ENCODE measurements around the gene EEIG2.

EEIG2 gene

DNA sequence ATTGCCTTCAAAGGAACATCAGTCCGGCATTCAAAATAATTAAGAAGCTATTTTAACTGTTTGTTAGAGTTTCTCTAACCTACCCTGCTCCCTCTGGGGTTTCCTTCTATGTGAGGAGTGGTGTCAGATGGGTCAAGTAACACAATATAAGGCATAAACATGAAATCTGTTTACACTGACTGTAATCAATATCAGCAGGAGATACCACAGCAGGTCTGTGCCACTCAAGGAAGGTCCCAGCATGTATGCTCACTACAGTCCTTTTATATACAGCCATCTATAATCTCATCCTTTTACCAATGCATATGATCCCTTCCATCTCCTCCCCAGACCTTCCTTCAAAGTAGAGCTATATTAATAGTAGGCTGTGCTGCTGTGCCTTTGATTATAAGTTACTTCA, 25.4 kb downstream of the EEIG2 start:
- no peak for DNase-seq

DNA sequence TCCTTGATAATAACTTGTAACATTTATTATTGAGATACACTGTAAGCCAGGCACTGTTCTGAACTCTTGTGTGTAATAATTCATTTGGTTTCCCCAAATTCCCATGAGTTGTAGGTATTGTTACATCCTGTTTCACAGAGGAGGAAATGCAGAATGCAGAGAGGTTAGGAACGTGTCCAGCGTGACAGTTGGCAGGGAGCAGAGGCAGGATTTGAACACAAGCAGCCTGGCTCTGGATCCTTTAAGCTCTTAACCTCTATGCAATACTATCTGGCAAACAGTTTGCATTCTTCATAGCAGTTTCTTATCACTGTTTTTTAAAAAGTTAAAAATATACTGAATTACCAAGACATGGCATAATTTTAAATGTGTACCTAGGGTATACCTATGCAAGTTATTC, 30.5 kb downstream of the EEIG2 start:
- DNase-seq = no peak

DNA sequence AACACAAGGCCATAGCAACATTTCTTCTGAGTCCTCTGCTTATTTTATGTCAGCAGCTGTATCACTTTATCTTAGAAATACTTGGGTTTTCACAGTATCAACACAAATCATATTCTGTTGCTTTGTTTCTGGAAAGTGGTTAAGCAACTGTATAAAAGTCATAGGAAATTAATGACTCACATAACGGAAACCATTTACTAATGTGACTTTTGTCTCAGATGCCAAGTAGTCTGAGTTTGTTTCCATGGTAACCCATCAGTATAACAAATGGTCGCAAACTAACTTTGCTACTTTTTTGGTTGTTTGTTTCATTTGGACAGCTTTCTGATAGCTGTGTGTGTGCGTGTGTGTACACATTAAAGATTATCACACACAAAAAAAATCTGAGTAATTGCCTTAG, 31.1 kb downstream of the EEIG2 start:
- DNase-seq = peak; percentile 51 to 92

DNA sequence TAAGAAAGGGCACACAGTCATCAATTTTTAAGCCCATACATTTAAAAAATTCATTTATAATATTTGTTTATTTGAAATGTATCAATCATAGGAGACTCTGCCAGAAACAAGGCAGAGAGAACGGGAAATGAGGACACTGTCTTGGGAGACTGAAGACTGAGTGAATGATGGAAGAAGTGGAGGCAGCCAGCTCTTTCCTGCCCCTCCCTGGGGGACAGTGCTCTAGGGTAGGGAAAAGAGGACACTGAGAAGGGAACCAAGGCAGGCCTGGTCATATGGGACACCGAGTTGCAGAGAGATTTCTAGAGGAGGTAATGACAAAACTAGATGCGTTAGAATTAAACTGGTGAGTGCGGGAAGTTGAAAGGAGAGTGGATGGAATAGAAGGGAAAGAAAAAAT, 31.6 kb downstream of the EEIG2 start:
- no peak for DNase-seq

DNA sequence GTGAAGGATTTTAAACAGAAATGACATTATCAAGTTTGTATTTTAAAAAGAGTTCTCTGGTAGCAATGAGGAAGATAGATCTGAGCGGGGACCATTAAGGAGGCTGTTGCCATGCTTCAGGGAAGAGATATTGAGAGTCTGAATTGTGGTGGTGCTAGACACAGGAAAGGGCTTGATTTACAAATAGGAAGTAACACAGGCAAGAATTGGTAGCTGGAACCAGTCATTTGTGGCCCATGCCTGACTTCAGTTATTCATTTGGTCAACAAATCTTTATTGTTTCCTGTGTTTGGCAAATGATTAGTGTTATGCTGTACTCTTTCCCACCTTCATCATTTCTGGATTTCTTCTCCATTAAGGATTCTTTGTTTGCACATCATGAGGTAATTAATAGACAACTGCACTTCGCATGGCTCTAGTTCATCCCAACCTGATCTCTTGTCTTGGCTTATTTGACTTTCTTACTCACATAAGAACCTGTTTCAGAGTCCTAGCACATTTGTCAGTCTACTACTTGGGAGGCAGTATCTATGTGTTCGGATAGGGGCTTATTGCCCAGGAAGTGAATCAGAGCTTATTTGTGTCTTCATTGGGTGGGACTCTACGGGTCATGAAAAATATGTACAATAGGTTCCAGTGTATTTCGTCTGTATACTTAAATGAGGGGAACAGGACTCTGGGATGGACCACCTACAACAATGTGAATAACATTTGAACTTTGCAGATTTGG, 32.3 kb downstream of the EEIG2 start:
- DNase-seq = peak; percentile 44 to 59

DNA sequence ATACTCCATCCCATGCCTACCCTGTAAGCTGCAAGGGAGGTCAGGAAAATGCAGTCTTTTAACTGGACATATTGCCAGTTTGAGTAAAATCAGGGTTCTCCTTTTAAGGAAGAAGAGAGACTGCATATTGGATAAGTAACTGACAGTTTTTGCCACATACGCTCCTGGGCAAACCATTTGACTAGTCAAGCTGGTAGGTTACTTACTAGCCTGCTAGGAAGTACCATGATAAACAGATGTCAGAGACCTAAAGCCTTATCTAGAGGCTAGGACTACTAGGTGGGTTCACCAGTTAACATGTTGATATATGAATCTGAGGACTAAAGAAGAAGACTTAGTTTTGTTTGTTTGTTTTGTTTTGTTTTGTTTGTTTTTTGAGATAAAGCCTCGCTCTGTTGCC, 33.5 kb downstream of the EEIG2 start:
- DNase-seq = no peak

DNA sequence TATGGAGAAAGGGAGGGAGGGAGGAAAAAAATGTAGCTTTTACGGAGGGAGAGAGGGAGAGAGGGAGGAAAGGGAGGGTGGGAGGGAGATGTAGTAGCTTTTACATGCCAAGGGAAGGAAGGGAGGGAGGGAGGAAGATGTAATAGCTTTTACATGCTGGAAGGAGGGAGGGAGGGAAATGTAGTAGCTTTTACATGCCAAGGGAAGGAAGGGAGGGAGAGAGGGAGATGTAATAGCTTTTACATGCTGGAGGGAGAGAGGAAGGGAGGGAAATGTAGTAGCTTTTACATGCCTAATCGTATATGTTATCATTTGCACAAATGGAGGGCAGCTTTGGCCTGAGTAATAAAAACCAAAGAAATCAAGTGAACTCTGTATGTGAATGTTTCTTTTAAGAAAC, 35.6 kb downstream of the EEIG2 start:
- DNase-seq = no peak

DNA sequence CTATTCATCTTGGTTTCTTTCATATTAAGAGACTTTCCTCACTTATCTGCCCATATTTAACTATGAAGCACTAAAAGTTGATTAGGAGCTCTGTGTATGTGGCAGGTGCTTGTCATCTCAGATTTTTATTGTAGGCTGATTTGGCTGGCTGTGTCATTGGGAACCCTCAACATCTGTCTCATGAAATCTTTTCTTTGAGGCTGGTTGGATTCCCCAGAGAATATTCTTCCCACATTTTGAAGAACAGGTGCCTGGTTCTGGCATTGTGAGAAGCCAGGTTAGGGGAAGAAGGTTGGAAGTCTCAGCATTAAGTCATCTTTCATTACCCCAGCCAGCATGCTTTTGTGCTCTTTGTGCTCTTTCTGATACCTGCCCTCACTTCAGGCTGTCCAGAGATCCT, 37.1 kb downstream of the EEIG2 start:
- DNase-seq = no peak

DNA sequence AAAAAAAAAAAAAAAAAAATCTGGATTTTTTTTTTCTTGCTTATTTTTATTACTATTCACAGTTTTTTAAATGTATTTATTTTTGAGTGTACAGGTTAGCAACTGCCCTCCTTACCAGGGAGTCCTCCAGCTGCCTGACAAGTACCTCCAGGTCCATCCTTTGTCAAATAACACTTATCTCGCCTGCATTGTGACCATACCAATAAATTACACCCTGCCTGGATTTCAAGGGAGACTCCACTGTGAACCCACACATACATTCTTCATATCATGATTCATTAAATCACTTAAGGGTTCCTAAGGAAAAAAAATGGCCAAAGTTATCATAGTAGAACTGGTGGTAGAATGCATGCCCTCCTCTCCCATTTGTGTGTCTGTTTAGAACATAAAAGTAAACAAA, 38.4 kb downstream of the EEIG2 start:
- DNase-seq = no peak

DNA sequence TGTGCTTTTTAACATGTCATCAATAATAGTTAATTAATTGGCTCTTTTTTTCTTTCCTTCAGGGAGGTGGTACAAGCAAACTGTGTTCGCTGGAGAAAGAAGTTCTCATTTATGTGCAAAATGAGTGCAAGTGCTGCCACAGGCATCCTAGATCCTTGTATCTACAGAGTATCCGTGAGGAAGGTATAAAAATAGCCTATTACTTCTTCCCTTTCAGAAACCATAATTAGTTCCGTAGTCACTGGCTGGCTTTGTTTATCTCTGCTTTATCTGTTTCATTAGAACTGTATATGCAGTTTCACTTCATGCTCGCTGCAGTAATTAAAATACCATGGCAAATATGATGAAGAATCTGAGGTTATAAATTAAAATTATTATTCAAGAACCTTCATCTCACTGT, 40.6 kb downstream of the EEIG2 start:
- no peak for DNase-seq

DNA sequence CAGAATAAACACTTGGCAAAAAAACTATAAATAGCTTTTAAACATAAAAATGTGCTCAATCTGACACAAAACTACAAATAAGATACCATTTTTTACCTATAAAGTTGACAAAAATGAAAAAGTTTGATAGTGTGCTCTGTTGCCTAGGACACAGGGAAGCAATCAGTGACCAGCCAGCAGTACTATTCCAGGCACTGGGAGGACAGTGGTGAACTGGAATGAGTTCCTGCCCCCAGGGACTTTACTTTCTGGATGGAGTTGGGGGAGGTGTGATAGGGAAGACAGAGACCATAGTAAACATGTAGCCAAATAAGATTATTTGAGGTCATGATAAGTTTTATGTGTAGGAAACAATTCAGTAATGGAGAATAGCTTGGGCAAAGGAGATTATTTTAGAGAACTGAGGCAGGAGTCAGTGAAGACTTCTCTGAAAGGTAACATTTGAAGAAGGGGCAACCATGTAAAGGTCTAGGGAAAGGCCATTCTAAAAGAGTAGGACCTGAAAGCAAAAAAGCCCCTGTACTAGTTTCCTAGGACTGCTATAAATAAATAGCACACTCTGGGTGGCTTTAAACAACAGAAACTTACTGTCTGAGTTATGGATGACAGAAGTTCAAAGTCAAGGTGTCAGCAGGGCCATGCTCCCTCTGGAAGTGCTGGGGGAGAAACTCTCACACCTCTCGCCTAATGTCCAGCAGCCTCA, 42.0 kb downstream of the EEIG2 start:
- DNase-seq = no peak

DNA sequence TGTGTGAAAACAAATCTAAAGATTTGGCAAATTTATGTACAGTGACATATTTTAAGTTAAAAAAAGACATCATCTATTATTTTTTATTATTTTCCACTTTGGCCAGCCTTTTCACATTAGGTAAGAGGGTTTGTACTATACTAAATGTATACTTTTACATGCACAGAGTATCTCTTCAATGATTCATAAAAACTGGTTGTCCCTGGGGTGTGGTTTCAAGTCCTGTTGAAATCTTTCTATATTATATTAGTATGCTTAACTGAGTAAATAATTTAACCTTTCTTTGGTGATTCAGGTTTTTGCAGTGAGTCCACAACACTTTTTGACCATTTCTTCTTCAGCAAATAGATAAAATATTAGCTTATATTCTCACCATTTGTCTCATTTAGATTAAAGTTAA, 45.7 kb downstream of the EEIG2 start:
- DNase-seq = no peak

DNA sequence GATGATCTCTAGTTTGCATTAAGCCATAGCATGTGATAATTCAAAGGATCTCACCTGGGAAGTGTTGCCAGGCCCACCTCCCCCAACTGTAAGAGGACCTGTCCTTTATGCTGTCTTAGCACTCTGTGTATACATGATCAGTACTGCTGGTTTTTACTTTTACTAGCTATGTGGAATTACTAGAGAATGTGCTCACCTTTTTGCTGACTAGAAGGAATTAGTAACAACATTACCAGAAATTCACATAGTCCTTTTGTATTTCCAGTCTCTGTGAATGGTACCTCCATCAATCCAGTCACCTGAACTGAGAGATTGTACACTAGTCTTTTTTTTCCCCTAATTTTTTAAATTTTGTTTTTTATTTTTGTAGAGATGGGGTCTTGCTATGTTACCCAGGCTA, 46.6 kb downstream of the EEIG2 start:
- DNase-seq = no peak

DNA sequence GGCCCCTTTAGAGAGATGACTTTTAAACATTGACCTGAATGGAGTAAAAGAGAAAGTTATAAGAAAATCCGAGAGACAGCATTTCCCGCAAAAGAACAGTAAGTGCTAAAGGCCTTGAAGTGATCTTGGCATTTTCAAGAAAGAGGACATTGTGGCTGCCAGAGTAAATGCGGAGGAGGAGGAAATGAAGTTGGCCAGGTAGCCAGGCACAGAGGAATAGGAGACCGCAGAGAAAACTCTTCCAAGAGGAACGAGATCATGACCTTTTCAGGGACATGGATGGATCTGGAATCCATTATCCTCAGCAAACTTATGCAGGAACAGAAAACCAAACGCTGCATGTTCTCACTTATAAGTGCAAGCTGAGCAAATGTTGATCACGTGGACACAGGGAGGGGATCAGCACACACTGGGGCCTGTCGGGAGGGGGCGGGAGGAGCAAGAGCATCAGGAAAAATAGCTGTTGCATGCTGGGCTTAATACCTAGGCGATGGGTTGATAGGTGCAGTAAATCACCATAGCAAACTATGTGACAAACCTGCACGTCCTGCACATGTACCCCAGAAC, 49.7 kb downstream of the EEIG2 start:
- no peak for DNase-seq
